ENCODE results near the gene HEBP1. TPM values are rescaled to one million over a fixed set of nuclear protein-coding genes. Genes with fewer than 3 reads are reported as not detected.

Gene HEBP1
- total RNA-seq, 1 experiment from 2014 or later, result 19.3 TPM

- ChIA-PET POLR2A (no interaction called here), CTCF (no interaction called here)
- H3K27ac ChIP-seq (ENCODE audit: low read length), result no peak overlapping the region
- DNase-seq (ENCODE audit: low read depth, low spot score), result no peak
- in situ Hi-C loops (cut with HindIII; ENCODE audit: low pct_unique_long_range_greater_than_20kb, low sequenced_read_pairs), result no loop called here
- no peak for ATAC-seq
- intact Hi-C loops (cut with micrococcal nuclease; ENCODE audit: unreplicated experiment), result no loop called here
- no peaks in the 10 kb centered on the region for H3K36me3 ChIP-seq (ENCODE audit: control insufficient read depth, insufficient read depth, low read length)
- TF ChIP-seq TCF7L2 (IDR thresholded peaks at IDR 0.05; ENCODE audit: low read depth, low read length), result no peak
- no peak for TF ChIP-seq REST (IDR thresholded peaks at IDR 0.05; ENCODE audit: insufficient read depth in 1 of 2, low read depth in 2 of 2, low read length in 1 of 2)
- no peak for TF ChIP-seq CTCF (IDR thresholded peaks at IDR 0.05)
- no peak for TF ChIP-seq POLR2AphosphoS5 (IDR thresholded peaks at IDR 0.05; ENCODE audit: low read depth, low read length)
- no peak for TF ChIP-seq SIN3A (IDR thresholded peaks at IDR 0.05; ENCODE audit: borderline replicate concordance, insufficient read depth, low read depth, low read length)
- H3K9me3 ChIP-seq (ENCODE audit: control insufficient read depth, insufficient read depth, low read depth, low read length), result no peaks in the 10 kb centered on the region
- H3K4me3 ChIP-seq (ENCODE audit: low read depth in 2 of 2, low read length in 2 of 2), result no peak overlapping the region
- no peaks in the 10 kb centered on the region for H3K27me3 ChIP-seq (ENCODE audit: control insufficient read depth, insufficient read depth, low read length)
- no peaks in the 10 kb centered on the region for H3K4me1 ChIP-seq (ENCODE audit: control insufficient read depth, insufficient read depth, low read length)
- BruUV-seq (replicated peaks), result no TSS peak
Observed at GRCh38 chr12:13039328-13039956, 39.4 kb upstream of the HEBP1 start.

DNA sequence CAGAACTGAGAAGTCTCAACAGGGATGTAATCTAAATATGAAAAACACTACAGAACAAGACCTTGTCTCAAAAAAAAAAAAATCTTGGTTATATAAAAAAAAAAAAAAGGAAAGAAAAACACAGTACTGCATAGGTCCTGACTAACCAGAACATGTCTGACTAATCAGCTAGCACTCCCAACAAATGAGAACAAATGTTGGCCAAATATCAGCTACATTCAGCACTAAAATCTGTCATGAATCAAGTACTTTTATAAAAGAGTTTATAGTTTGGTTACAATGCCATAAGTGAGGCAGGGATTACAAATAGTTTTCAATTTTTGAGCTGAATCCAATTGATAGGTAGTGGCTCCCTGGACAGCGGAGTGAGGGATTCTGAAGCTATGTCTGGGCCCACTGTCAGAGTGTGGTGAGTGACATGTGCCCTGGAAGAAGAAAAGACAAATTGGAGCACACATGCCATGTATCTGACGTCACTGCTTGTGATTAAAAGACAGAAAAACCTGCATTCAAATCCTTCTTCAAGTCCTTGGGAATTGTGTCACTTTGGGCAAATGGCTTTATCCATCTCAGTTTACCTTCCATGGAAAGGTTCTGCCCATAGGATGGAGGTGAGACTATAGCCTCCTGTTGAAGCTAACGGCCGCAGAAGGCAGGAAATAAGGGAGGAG, 38.6 kb upstream of the HEBP1 start:
- ATAC-seq (no peak), DNase-seq (ENCODE audit: low read depth, low spot score) (no peak)
- H3K9me3 ChIP-seq (ENCODE audit: control insufficient read depth, insufficient read depth, low read depth, low read length), result no peaks in the 10 kb centered on the region
- no peaks in the 10 kb centered on the region for H3K4me1 ChIP-seq (ENCODE audit: control insufficient read depth, insufficient read depth, low read length)
- no peak overlapping the region for H3K4me3 ChIP-seq (ENCODE audit: low read depth in 2 of 2, low read length in 2 of 2)
- CTCF ChIA-PET, result no interaction called here
- no TSS peak for BruUV-seq (replicated peaks)
- H3K27me3 ChIP-seq (ENCODE audit: control insufficient read depth, insufficient read depth, low read length), result no peaks in the 10 kb centered on the region
- POLR2A ChIA-PET, result no interaction called here
- in situ Hi-C loops (cut with HindIII; ENCODE audit: low pct_unique_long_range_greater_than_20kb, low sequenced_read_pairs), result no loop called here
- no peak for TF ChIP-seq REST (IDR thresholded peaks at IDR 0.05; ENCODE audit: insufficient read depth in 1 of 2, low read depth in 2 of 2, low read length in 1 of 2)
- TF ChIP-seq POLR2AphosphoS5 (IDR thresholded peaks at IDR 0.05; ENCODE audit: low read depth, low read length), result no peak
- no peak for TF ChIP-seq CTCF (IDR thresholded peaks at IDR 0.05)
- no peak for TF ChIP-seq TCF7L2 (IDR thresholded peaks at IDR 0.05; ENCODE audit: low read depth, low read length)
- TF ChIP-seq SIN3A (IDR thresholded peaks at IDR 0.05; ENCODE audit: borderline replicate concordance, insufficient read depth, low read depth, low read length), result no peak
- no peaks in the 10 kb centered on the region for H3K36me3 ChIP-seq (ENCODE audit: control insufficient read depth, insufficient read depth, low read length)
- no peak overlapping the region for H3K27ac ChIP-seq (ENCODE audit: low read length)
- intact Hi-C loops (cut with micrococcal nuclease; ENCODE audit: unreplicated experiment), result no loop called here
